Measurements from ENCODE around the gene STX5. TPM values are rescaled to one million over a fixed set of nuclear protein-coding genes. Genes with fewer than 3 reads are reported as not detected.

The STX5 gene
- 26.4 and 28.9 TPM in 2 replicates for total RNA-seq

GRCh38 chr11:62831520-62832335 lies at the start of gene STX5:
TSS of gene STX5 (minus strand) at chr11:62832051. CDS start at chr11:62831243, 808 bp downstream.

GRCh38 chr11:62880803-62881578 lies 49.1 kb upstream of the STX5 start, which contains the start of gene SLC3A2:
TSS of gene SLC3A2 (plus strand) at chr11:62880896. CDS start at chr11:62881024, 128 bp downstream.

GRCh38 chr11:62839050-62839945 lies 7.4 kb upstream of the STX5 start, which contains the start of gene WDR74:
TSS of gene WDR74 (minus strand) at chr11:62839590. CDS start at chr11:62839570, 20 bp downstream.

GRCh38 chr11:62832336-62833234 lies 734 bp upstream of the STX5 start, which contains the start of gene TEX54:
TSS of gene TEX54 (minus strand) at chr11:62832841.

GRCh38 chr11:62805076-62805892 lies 26.6 kb downstream of the STX5 start, which contains the start of gene NXF1:
TSS of gene NXF1 (minus strand) at chr11:62805440. CDS start at chr11:62805356, 84 bp downstream.

GRCh38 chr11:62791501-62792201 lies 40.2 kb downstream of the STX5 start, which contains the start of gene TMEM223:
TSS of gene TMEM223 (minus strand) at chr11:62792006. CDS start at chr11:62791994, 12 bp downstream.

GRCh38 chr11:62787005-62787759 lies 44.7 kb downstream of the STX5 start, which contains the start of gene TMEM179B:
TSS of gene TMEM179B (plus strand) at chr11:62787402. CDS start at chr11:62787432, 30 bp downstream.

GRCh38 chr11:62771144-62772021 lies 60.5 kb downstream of the STX5 start, which contains the start of gene TAF6L:
TSS of gene TAF6L (plus strand) at chr11:62771396. CDS start at chr11:62775784, 4,388 bp downstream.

Other genes with a start within 250 kb of the STX5 start
- gene TUT1, start 240.5 kb downstream of the STX5 start, total RNA-seq: 12.6 and 15.8 TPM in 2 replicates
- gene MTA2, start 230.2 kb downstream of the STX5 start, total RNA-seq: 155 and 164 TPM in 2 replicates
- 28.5 and 30.8 TPM in 2 replicates for gene EML3, start 219.3 kb downstream of the STX5 start, total RNA-seq
- 1.3 and 7.3 TPM in 2 replicates for gene ROM1, start 218.8 kb downstream of the STX5 start, total RNA-seq
- 26.6 and 34.2 TPM in 2 replicates for gene B3GAT3, start 210.1 kb downstream of the STX5 start, total RNA-seq
- gene GANAB, start 185.4 kb downstream of the STX5 start, total RNA-seq: 220 and 258 TPM in 2 replicates
- 28.9 and 31.1 TPM in 2 replicates for gene INTS5, start 178.7 kb downstream of the STX5 start, total RNA-seq
- gene C11orf98, start 166.8 kb downstream of the STX5 start, total RNA-seq: 72.4 TPM in 2 replicates
- 3.5 and 3.8 TPM in 2 replicates for gene CSKMT, start 166.7 kb downstream of the STX5 start, total RNA-seq
- gene UQCC3, start 160.4 kb downstream of the STX5 start, total RNA-seq: 11.8 and 15.9 TPM in 2 replicates
- gene LBHD1, start 159.8 kb downstream of the STX5 start, total RNA-seq: 2.2 and 2.8 TPM in 2 replicates
- gene UBXN1, start 153.0 kb downstream of the STX5 start, total RNA-seq: 110 and 132 TPM in 2 replicates
- 0.05 TPM in 1 of 2 replicates, not detected in the other for gene LRRN4CL, start 142.5 kb downstream of the STX5 start, total RNA-seq
- 28.1 and 37.9 TPM in 2 replicates for gene BSCL2, start 124.6 kb downstream of the STX5 start, total RNA-seq
- not detected in 2 replicates for gene GNG3, start 124.4 kb downstream of the STX5 start, total RNA-seq
- 8.7 and 10.3 TPM in 2 replicates for gene HNRNPUL2, start 104.6 kb downstream of the STX5 start, total RNA-seq
- 28.2 and 32.2 TPM in 2 replicates for gene TTC9C, start 103.6 kb downstream of the STX5 start, total RNA-seq
- gene ZBTB3, start 77.9 kb downstream of the STX5 start, total RNA-seq: 8.0 and 14.2 TPM in 2 replicates
- 78.9 and 90.7 TPM in 2 replicates for gene POLR2G, start 70.5 kb downstream of the STX5 start, total RNA-seq
- 23.3 and 24.0 TPM in 2 replicates for gene TAF6L, start 60.7 kb downstream of the STX5 start, total RNA-seq
- 63.6 and 66.8 TPM in 2 replicates for gene TMEM179B, start 44.6 kb downstream of the STX5 start, total RNA-seq
- gene TMEM223, start 40.0 kb downstream of the STX5 start, total RNA-seq: 25.3 and 27.1 TPM in 2 replicates
- 36.0 and 45.9 TPM in 2 replicates for gene NXF1, start 26.6 kb downstream of the STX5 start, total RNA-seq
- not detected in 2 replicates for gene TEX54, start 790 bp upstream of the STX5 start, total RNA-seq
- gene WDR74, start 7.5 kb upstream of the STX5 start, total RNA-seq: 58.9 and 62.4 TPM in 2 replicates
- gene SLC3A2, start 48.8 kb upstream of the STX5 start, total RNA-seq: 156 and 171 TPM in 2 replicates
- 0.07 TPM in 1 of 2 replicates, not detected in the other for gene CHRM1, start 89.3 kb upstream of the STX5 start, total RNA-seq
- not detected in 2 replicates for gene SLC22A6, start 152.9 kb upstream of the STX5 start, total RNA-seq
- not detected in 2 replicates for gene SLC22A8, start 183.8 kb upstream of the STX5 start, total RNA-seq

All from mammary microvascular endothelial cell (primary cell).